Measurements from ENCODE around the gene MRGPRG. TPM values are rescaled to one million over a fixed set of nuclear protein-coding genes. Genes with fewer than 3 reads are reported as not detected.

The MRGPRG gene
- total and polyA plus RNA-seq, 2 of the 4 experiments (the other 2 are of a cell fraction): not detected

DNA sequence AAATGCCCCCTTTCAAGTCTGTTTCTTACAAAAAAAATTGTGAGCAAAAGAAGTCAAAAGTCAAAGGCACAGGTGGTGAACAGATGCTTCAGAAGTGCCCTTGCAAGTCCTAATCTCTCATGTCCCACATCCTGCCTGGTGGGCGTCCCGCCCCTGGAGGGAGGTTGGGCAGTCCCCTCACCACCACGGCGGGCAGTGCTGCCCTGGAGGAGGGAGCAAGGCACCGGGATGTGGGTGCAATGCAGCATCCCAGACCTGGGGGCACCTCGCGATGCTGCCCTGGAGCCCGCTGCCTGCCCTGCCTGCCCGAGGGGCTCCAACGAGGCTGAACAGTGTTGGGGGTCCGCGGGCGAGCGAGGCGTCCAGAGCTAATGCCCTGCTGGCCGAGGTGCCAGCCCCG is 15.9 kb downstream of the MRGPRG start:
- intact Hi-C loops (cut with micrococcal nuclease) (no loop called here), dilution Hi-C loops (cut with HindIII; ENCODE audit: low sequenced_read_pairs, unreplicated experiment) (no loop called here), in situ Hi-C loops (cut with MboI; ENCODE audit: low sequenced_read_pairs) (no loop called here)
- POLR2A ChIA-PET (ENCODE audit: unreplicated experiment): no interaction called here
- no peak overlapping the region for H3K18ac ChIP-seq (ENCODE audit: low read depth, low read length)
- no peaks in the 10 kb centered on the region for H4K20me1 ChIP-seq (ENCODE audit: insufficient read depth, low read length)
- H2BK120ac ChIP-seq (ENCODE audit: low read depth, low read length): no peak overlapping the region
- WGBS, 2 experiments (ENCODE audit: extremely low coverage in 2 of 2, insufficient read length in 1 of 2): 10% methylated on average over 8 of the region's 17 CpGs; no CpG with 5 or more reads in 1 of the 2 experiments
- ATAC-seq (ENCODE audit: low read depth) (no peak), DNase-seq (no peak)
- H2AK9ac ChIP-seq (replicated peaks; ENCODE audit: low read depth, low read length, poor library complexity): no peak overlapping the region
- no peaks in the 10 kb centered on the region; the same call in 1 of the 2 replicates for H3K4me1 ChIP-seq (ENCODE audit: control insufficient read depth, insufficient read depth, low read length)
- H2AFZ ChIP-seq (replicated peaks; ENCODE audit: low read length, poor library complexity): no peak overlapping the region
- H3K9me3 ChIP-seq (ENCODE audit: control insufficient read depth, insufficient read depth, low read length): no peaks in the 10 kb centered on the region
- no peaks in the 10 kb centered on the region for H3K36me3 ChIP-seq (ENCODE audit: control insufficient read depth, insufficient read depth, low read length)
- H3K79me1 ChIP-seq (ENCODE audit: low read depth in 1 of 2, low read length in 2 of 2): no peaks in the 10 kb centered on the region
- no peak overlapping the region for H3K23ac ChIP-seq (ENCODE audit: low read depth, low read length)
- H3K14ac ChIP-seq (replicated peaks; ENCODE audit: low read depth, low read length): no peak overlapping the region
- no peak overlapping the region for H3K27ac ChIP-seq (ENCODE audit: insufficient read depth, low read length)
- no peak overlapping the region for H4K5ac ChIP-seq (ENCODE audit: low read depth, low read length)
- no peak overlapping the region for H2BK15ac ChIP-seq (ENCODE audit: low read depth, low read length)
- no TSS peak for BruUV-seq (replicated peaks)
- H3K27me3 ChIP-seq (ENCODE audit: control insufficient read depth, insufficient read depth, low read length): peaks cover 80% of the 10 kb centered on the region
- H3K9ac ChIP-seq (ENCODE audit: low read depth, low read length): no peak overlapping the region
- CTCF ChIA-PET: no interaction called here
- H3K4ac ChIP-seq (ENCODE audit: low read depth, low read length): no peak overlapping the region
- TF ChIP-seq BHLHE40 (IDR thresholded peaks at IDR 0.05; ENCODE audit: low read depth, low read length) (no peak), POLR2A (IDR thresholded peaks at IDR 0.05; ENCODE audit: low read depth, low read length) (no peak), MXI1 (IDR thresholded peaks at IDR 0.05; ENCODE audit: borderline replicate concordance, low read depth, low read length) (no peak), CHD1 (IDR thresholded peaks at IDR 0.05; ENCODE audit: low read depth, low read length) (no peak), RAD21 (IDR thresholded peaks at IDR 0.05; ENCODE audit: low read length) (no peak), CEBPB (IDR thresholded peaks at IDR 0.05; ENCODE audit: low read depth, low read length) (no peak), SMC3 (IDR thresholded peaks at IDR 0.05; ENCODE audit: low read depth, low read length) (no peak), FOS (IDR thresholded peaks at IDR 0.05; ENCODE audit: low read depth, low read length) (no peak), MAFK (IDR thresholded peaks at IDR 0.05; ENCODE audit: low read depth, low read length) (no peak)
- TF ChIP-seq, protein P1, sequence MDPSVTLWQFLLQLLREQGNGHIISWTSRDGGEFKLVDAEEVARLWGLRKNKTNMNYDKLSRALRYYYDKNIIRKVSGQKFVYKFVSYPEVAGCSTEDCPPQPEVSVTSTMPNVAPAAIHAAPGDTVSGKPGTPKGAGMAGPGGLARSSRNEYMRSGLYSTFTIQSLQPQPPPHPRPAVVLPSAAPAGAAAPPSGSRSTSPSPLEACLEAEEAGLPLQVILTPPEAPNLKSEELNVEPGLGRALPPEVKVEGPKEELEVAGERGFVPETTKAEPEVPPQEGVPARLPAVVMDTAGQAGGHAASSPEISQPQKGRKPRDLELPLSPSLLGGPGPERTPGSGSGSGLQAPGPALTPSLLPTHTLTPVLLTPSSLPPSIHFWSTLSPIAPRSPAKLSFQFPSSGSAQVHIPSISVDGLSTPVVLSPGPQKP (IDR thresholded peaks at IDR 0.05; ENCODE audit: borderline replicate concordance, low read depth, low read length): no peak
- H2AK5ac ChIP-seq (ENCODE audit: low read depth, low read length): no peak overlapping the region
- H4K91ac ChIP-seq (ENCODE audit: insufficient read depth, low read depth, low read length): no peak overlapping the region
- no peaks in the 10 kb centered on the region for H3K9me1 ChIP-seq (ENCODE audit: insufficient read depth, low read length)
- H3K4me3 ChIP-seq (ENCODE audit: insufficient read depth, low read depth, low read length): no peak overlapping the region
- no peak overlapping the region for H2BK5ac ChIP-seq (ENCODE audit: low read depth, low read length, poor library complexity, severe bottlenecking)
- no peak overlapping the region for H2BK20ac ChIP-seq (ENCODE audit: low read depth, low read length)
- H3K56ac ChIP-seq (ENCODE audit: extremely low read depth, insufficient read depth, low read length): no peak overlapping the region
- no peak overlapping the region for H3K4me2 ChIP-seq (ENCODE audit: low read depth, low read length)
- H4K8ac ChIP-seq (ENCODE audit: low read depth in 2 of 2, low read length in 2 of 2): no peak overlapping the region

Measured in IMR-90 (cell line).